BLaER1 treated with 17β-estradiol and CSF1 and Interleukin-3, amounts not matched to agents 10 nM and 100 nM (cell line): ENCODE data around the gene PKHD1.

Experiments used
- H3K27ac ChIP-seq, 11 experiments: shearing (Covaris generic); formaldehyde crosslinking; 2 replicates each; pipeline ENCODE4 v1.8.1; 2022
- H3K27me3 ChIP-seq, 11 experiments: shearing (Covaris generic); formaldehyde crosslinking; 2 replicates each; pipeline ENCODE4 v1.8.1; 2022
- H3K36me3 ChIP-seq, 11 experiments: shearing (Covaris generic); formaldehyde crosslinking; 2 replicates each; pipeline ENCODE4 v1.8.1; 2022
- H3K4me1 ChIP-seq, 10 experiments: shearing (Covaris generic); formaldehyde crosslinking; 2 replicates each; pipeline ENCODE4 v1.8.1; 2022
- H3K4me2 ChIP-seq, 11 experiments: shearing (Covaris generic); formaldehyde crosslinking; 2 replicates each; pipeline ENCODE4 v1.8.1; 2022
- H3K4me3 ChIP-seq, 10 experiments: shearing (Covaris generic); formaldehyde crosslinking; 2 replicates each; pipeline ENCODE4 v1.8.1; 2022
- H3K9ac ChIP-seq, 11 experiments: shearing (Covaris generic); formaldehyde crosslinking; 2 replicates each; pipeline ENCODE4 v1.8.1; 2022
- H3K9me3 ChIP-seq, 11 experiments: shearing (Covaris generic); formaldehyde crosslinking; replicated peaks in 1 of 11; 2 replicates each; pipeline ENCODE4 v1.8.1; 2022
- H4K20me1 ChIP-seq, 11 experiments: shearing (Covaris generic); formaldehyde crosslinking; 2 replicates each; pipeline ENCODE4 v1.8.1; 2022
- Cebpa-rat ChIP-seq, 11 experiments: shearing (Covaris generic); IDR thresholded peaks; 2 replicates each; pipeline ENCODE4 v1.8.1; 2022

The PKHD1 gene

DNA sequence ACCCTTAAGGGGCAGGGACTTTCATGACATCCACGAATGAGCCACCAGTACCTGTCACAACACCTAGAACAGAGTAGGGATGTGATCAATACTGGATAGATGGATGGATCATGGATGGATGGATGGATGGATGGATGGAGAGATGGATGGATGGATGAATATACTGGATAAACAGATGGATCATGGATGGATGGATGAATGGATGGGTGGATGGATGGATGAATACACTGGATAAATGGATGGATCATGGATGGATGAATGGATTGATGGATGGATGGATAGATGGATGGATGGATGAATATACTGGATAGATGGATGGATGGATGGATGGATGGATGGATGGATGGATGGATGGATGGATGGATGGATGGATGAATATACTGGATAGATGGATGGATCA lies 73.0 kb downstream of the PKHD1 start:
- H3K4me3 ChIP-seq: no peak overlapping the region
- no peaks in the 10 kb centered on the region for H4K20me1 ChIP-seq
- H3K9me3 ChIP-seq: no peaks in the 10 kb centered on the region
- TF ChIP-seq Cebpa-rat (IDR thresholded peaks at IDR 0.05): no peak
- H3K27me3 ChIP-seq: no peaks in the 10 kb centered on the region
- no peak overlapping the region for H3K27ac ChIP-seq
- H3K9ac ChIP-seq: no peak overlapping the region
- H3K36me3 ChIP-seq: no peaks in the 10 kb centered on the region
- H3K4me1 ChIP-seq: peaks cover 0 to 3% (median 0%) of the 10 kb centered on the region in 10 experiments; a peak in 2 of 20 replicates
- no peak overlapping the region for H3K4me2 ChIP-seq

DNA sequence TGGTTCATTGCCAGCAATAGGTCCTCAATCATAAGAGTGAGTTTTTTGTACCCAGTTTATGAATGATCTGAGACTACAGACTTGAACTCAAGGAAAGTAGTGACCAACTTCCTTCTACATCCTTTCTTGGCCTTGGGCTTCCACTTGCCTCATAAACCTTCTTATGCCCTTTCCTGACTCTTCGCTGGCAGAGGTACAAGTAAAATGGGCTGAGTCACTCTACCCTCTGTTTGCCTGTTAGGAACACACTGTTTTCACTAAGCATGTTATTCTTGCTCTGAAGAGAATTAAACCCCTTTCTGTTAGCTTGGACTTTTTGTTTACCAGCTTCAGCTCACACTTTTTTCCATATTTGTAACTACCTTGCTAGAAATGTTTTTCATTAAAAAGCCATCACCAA lies 74.4 kb downstream of the PKHD1 start:
- Histone ChIP-seq H3K27ac (no peak overlapping the region), H3K4me3 (no peak overlapping the region), H3K4me1 (peaks cover 0 to 3% (median 0%) of the 10 kb centered on the region in 10 experiments; a peak in 2 of 20 replicates), H3K4me2 (no peak overlapping the region), H3K27me3 (no peaks in the 10 kb centered on the region), H3K9me3 (no peaks in the 10 kb centered on the region), H3K9ac (no peak overlapping the region), H4K20me1 (no peaks in the 10 kb centered on the region), H3K36me3 (no peaks in the 10 kb centered on the region)
- no peak for TF ChIP-seq Cebpa-rat (IDR thresholded peaks at IDR 0.05)

DNA sequence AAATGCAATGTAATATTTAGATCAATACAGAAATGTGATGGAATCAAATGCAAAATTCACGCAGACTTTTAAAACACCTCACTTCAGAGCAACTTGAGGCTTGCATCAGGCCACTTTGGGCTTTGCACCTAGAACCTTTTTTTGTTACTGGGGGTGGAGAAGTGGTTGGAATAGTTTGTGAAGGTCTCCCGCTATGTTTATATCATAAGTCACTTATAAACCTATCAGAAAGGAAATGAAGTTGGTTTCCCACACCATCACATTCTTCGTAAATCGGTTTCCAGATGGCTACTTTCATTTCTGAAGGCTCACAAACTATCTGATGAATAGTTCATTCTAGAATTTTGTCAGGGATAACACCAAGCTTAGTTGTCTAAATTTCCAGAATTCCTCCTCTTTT lies 74.8 kb downstream of the PKHD1 start:
- Histone ChIP-seq H3K9me3 (no peaks in the 10 kb centered on the region), H3K4me1 (peaks cover 0 to 3% (median 0%) of the 10 kb centered on the region in 10 experiments; a peak in 2 of 20 replicates), H4K20me1 (no peaks in the 10 kb centered on the region), H3K27ac (no peak overlapping the region), H3K36me3 (no peaks in the 10 kb centered on the region), H3K9ac (no peak overlapping the region), H3K4me3 (no peak overlapping the region), H3K27me3 (no peaks in the 10 kb centered on the region), H3K4me2 (no peak overlapping the region)
- TF ChIP-seq Cebpa-rat (IDR thresholded peaks at IDR 0.05): no peak

DNA sequence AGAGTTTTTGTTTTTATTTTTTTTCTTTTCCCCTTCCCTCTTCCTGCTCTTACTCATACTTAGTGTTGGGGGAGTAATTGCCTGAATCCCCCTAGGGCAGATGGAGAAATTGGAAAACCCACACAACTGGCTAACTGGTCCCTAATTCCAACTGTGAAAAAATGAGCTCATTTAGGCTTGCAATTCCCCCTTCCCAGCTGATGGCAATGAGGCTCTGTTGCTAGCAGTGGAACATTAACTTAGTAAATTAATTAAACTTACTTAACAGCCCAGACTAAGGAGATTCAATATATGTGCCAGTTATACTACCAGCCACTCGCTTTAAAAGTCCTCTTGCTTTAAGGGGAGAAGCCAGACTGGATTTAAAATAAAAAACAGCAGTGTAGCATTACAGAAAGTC lies 76.6 kb downstream of the PKHD1 start:
- no peak overlapping the region for H3K9ac ChIP-seq
- no peak overlapping the region for H3K4me2 ChIP-seq
- H3K9me3 ChIP-seq: 0 out of 22 replicates have a peak, but pooled peaks cover 0 to 6% (median 0%) of the 10 kb centered on the region in 11 experiments
- no peak overlapping the region for H3K4me3 ChIP-seq
- TF ChIP-seq Cebpa-rat (IDR thresholded peaks at IDR 0.05): no peak
- H3K4me1 ChIP-seq: peaks cover 0 to 1% (median 0%) of the 10 kb centered on the region in 10 experiments; a peak in 1 of 20 replicates
- H3K27ac ChIP-seq: no peak overlapping the region
- no peaks in the 10 kb centered on the region for H3K36me3 ChIP-seq
- H3K27me3 ChIP-seq: no peaks in the 10 kb centered on the region
- H4K20me1 ChIP-seq: no peaks in the 10 kb centered on the region

DNA sequence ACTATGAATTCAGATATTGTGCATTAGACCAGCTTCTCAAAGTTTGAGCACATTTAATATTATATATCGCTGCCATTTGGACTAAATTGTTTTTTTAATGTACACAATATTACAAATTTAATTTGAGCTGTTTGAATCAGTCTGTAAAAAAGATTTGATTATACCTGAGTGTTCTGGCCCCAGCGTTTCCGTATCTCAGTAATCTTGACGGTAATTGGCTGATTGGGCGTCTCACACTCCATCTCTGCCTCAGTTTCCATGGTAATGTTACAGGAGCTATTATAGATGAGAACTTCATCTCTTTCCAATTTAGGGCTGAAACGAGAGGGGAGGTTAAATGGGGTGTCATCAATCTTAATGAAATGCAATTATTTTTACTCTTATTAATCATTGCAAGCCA lies 77.3 kb downstream of the PKHD1 start:
- TF ChIP-seq Cebpa-rat (IDR thresholded peaks at IDR 0.05): no peak
- Histone ChIP-seq H3K9me3 (0 out of 22 replicates have a peak, but pooled peaks cover 0 to 6% (median 0%) of the 10 kb centered on the region in 11 experiments), H4K20me1 (no peaks in the 10 kb centered on the region), H3K4me3 (no peak overlapping the region), H3K36me3 (no peaks in the 10 kb centered on the region), H3K27me3 (no peaks in the 10 kb centered on the region), H3K9ac (no peak overlapping the region), H3K4me2 (no peak overlapping the region), H3K4me1 (no peaks in the 10 kb centered on the region), H3K27ac (no peak overlapping the region)

DNA sequence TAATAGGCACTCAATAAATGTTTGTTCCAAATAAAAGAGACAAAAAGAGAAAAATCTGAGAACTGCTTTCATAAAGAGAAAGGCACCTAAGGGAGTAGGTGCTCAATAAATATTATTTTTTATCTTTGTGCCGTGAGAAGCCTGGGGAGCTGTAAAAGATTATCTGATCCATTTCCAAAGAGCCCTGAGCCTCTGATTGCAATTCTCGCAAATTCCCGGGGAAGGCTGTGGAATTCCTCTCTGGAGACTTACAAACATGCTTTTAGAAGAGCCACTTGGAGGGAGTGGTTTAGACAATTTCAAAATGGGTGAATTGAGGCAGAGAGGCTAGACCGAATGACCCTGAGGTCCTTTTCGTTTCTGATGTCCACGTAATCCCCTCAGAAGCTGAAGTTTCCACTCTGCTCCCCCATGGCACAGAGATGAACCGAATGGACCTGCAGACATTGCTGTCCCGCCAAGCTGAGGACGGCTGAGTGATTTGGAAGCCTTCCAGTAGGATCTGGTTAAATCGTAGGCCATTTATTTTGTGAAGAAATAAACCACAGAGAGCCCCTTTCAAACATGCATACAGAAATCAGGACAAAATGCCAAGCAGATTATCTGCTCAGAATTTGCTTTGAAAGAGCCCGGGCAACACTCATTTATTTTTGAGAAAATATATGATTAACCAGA lies 77.8 kb downstream of the PKHD1 start:
- Histone ChIP-seq H3K4me1 (no peaks in the 10 kb centered on the region), H3K4me2 (no peak overlapping the region), H3K4me3 (no peak overlapping the region), H3K27me3 (no peaks in the 10 kb centered on the region), H4K20me1 (no peaks in the 10 kb centered on the region), H3K9ac (no peak overlapping the region), H3K9me3 (0 out of 22 replicates have a peak, but pooled peaks cover 0 to 6% (median 0%) of the 10 kb centered on the region in 11 experiments), H3K36me3 (no peaks in the 10 kb centered on the region), H3K27ac (no peak overlapping the region)
- no peak for TF ChIP-seq Cebpa-rat (IDR thresholded peaks at IDR 0.05)

DNA sequence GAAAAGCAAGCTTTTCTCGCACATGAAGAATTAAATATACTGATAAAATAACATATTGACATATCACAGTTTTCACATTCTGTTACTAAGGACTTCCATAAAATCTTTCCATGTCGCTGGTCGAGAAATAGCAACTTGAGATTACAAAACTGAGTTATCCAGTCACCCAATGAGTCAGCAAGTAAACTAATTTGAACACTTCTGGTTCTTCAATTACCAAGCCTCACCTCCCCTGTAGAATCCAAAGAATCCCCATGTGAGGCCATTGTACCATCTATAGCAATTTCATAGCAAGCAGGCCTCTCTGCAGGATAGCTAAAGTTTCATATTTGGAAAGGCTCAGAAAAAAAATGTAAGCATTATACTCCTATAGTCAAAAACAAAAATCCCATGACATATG lies 87.3 kb downstream of the PKHD1 start:
- Histone ChIP-seq H3K9ac (no peak overlapping the region), H3K4me1 (peaks cover 0 to 11% (median 10%) of the 10 kb centered on the region in 10 experiments; a peak in 15 of 20 replicates)

DNA sequence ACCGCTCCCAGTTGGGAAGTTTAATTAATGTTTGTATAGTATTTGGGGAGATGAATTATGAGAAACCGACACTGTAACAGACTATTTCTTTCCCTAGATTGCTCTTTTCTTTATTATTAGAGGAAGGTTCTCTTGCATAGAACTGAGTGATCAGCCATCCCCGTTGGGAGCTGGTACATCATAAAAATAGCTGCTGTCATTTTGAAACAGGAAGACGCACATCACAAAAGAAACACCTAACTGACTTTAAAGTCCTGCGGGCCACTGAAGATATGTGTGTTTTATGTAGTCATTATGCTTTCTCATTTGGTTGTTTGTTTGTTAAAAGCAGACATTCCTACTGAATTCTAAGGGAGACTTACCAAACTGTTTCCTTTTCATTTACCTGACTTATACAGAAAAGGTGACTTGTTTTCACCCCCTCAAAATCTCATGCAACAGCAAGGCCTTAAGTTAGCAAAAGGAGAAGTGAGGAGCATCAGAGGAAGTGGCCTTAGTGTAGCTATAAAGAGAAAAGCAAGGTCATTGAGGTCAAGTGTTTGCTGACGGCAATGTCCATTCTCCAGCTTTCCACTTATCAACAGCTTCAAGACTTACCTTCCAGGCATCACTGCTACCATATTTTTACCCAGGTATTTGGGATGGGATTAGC lies 91.0 kb downstream of the PKHD1 start:
- Histone ChIP-seq H3K9me3 (peaks cover 0 to 6% (median 0%) of the 10 kb centered on the region in 11 experiments; a peak in 1 of 22 replicates), H3K27me3 (no peaks in the 10 kb centered on the region), H3K27ac (no peak overlapping the region), H3K36me3 (no peaks in the 10 kb centered on the region), H4K20me1 (no peaks in the 10 kb centered on the region), H3K9ac (no peak overlapping the region), H3K4me1 (peaks cover 0 to 11% (median 10%) of the 10 kb centered on the region in 10 experiments; a peak in 15 of 20 replicates), H3K4me3 (no peak overlapping the region), H3K4me2 (peak overlapping the region in 9 of 11 experiments; percentile 4 to 48 (median 32); a peak in 14 of 22 replicates)
- TF ChIP-seq Cebpa-rat (IDR thresholded peaks at IDR 0.05): no peak

More for the DNA sequence above, 87.3 kb downstream of the PKHD1 start:
- H3K36me3 ChIP-seq: no peaks in the 10 kb centered on the region
- H3K4me3 ChIP-seq: no peak overlapping the region
- H3K4me2 ChIP-seq: no peak overlapping the region
- no peak overlapping the region for H3K27ac ChIP-seq
- no peaks in the 10 kb centered on the region for H4K20me1 ChIP-seq
- no peak for TF ChIP-seq Cebpa-rat (IDR thresholded peaks at IDR 0.05)
- H3K9me3 ChIP-seq: peaks cover 0 to 6% (median 0%) of the 10 kb centered on the region in 11 experiments; a peak in 1 of 22 replicates
- no peaks in the 10 kb centered on the region for H3K27me3 ChIP-seq

DNA sequence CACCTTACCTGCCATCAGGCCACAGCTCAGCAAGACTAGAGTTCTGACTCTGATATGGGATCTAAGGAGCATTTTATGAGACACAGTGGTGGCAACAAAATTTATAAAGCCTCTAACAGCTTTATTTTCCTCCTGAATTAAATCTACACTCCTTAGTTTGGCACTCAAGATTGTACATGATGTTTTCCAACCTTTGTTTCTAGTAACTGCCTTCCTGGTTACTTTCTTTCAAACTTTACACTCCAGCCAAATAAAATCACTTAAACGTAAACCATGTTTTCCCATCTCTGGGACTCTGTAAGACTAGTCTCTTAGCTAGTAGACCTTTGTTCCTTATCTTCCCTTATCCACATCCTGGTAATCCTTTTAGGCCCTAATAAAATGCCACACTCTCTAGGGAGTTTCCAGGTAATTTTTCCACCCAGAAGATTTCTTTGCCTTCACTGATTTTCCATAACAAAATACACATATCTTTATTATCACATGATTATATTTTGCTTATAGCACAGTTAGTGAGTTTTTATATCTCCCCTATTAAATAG lies 92.1 kb downstream of the PKHD1 start:
- Histone ChIP-seq H4K20me1 (no peaks in the 10 kb centered on the region), H3K36me3 (no peaks in the 10 kb centered on the region), H3K9ac (no peak overlapping the region), H3K27me3 (no peaks in the 10 kb centered on the region), H3K27ac (no peak overlapping the region), H3K4me3 (no peak overlapping the region), H3K4me1 (peaks cover 0 to 11% (median 10%) of the 10 kb centered on the region in 10 experiments; a peak in 15 of 20 replicates), H3K9me3 (peaks cover under 1 to 8% (median 2%) of the 10 kb centered on the region in 11 experiments; a peak in 16 of 22 replicates), H3K4me2 (no peak overlapping the region)
- no peak for TF ChIP-seq Cebpa-rat (IDR thresholded peaks at IDR 0.05)
